ENCODE data around the gene TPH2. TPM values are rescaled to one million over a fixed set of nuclear protein-coding genes. Genes with fewer than 3 reads are reported as not detected.

Gene TPH2
- total RNA-seq, 6 experiments from 2014 or later, result 0.13 TPM; not detected in 5

- H3K27me3 ChIP-seq, result no peaks in the 10 kb centered on the region
- WGBS (ENCODE audit: insufficient coverage, low coverage, low lambda C conversion rate, missing lambda C conversion rate), result 64% methylated on average over 1 of the region's 1 CpG
- ATAC-seq (no peak), DNase-seq (no peak)
- no peak for TF ChIP-seq CTCF (IDR thresholded peaks at IDR 0.05)
- no peak for TF ChIP-seq POLR2A (IDR thresholded peaks at IDR 0.05)
- no peak overlapping the region for H3K27ac ChIP-seq
- no peaks in the 10 kb centered on the region for H3K4me1 ChIP-seq
- H3K4me3 ChIP-seq, result no peak overlapping the region
- H3K9me3 ChIP-seq, result no peaks in the 10 kb centered on the region
- H3K36me3 ChIP-seq, result no peaks in the 10 kb centered on the region
- intact Hi-C loops (cut with DNase I), result no loop called here
These were observed 135.4 kb downstream of the TPH2 start for GRCh38 chr12:72074065-72074464.

- 45% methylated on average over 3 of the region's 3 CpGs for WGBS (ENCODE audit: insufficient coverage, low coverage, low lambda C conversion rate, missing lambda C conversion rate)
- H3K4me1 ChIP-seq, result no peaks in the 10 kb centered on the region
- intact Hi-C loops (cut with DNase I), result no loop called here
- no peaks in the 10 kb centered on the region for H3K36me3 ChIP-seq
- H3K4me3 ChIP-seq, result no peak overlapping the region
- H3K27me3 ChIP-seq, result no peaks in the 10 kb centered on the region
- no peaks in the 10 kb centered on the region for H3K9me3 ChIP-seq
- ATAC-seq (no peak), DNase-seq (no peak)
- no peak overlapping the region for H3K27ac ChIP-seq
- TF ChIP-seq POLR2A (IDR thresholded peaks at IDR 0.05), result no peak
- TF ChIP-seq CTCF (IDR thresholded peaks at IDR 0.05), result no peak
These were observed 136.3 kb downstream of the TPH2 start for GRCh38 chr12:72074956-72075355.

- Histone ChIP-seq H3K9me3 (no peaks in the 10 kb centered on the region), H3K4me1 (no peaks in the 10 kb centered on the region), H3K36me3 (no peaks in the 10 kb centered on the region), H3K27ac (no peak overlapping the region), H3K27me3 (no peaks in the 10 kb centered on the region), H3K4me3 (no peak overlapping the region)
- DNase-seq (no peak), ATAC-seq (no peak)
- 78% methylated on average over 2 of the region's 3 CpGs for WGBS (ENCODE audit: insufficient coverage, low coverage, low lambda C conversion rate, missing lambda C conversion rate)
- TF ChIP-seq CTCF (IDR thresholded peaks at IDR 0.05) (no peak), POLR2A (IDR thresholded peaks at IDR 0.05) (no peak)
- intact Hi-C loops (cut with DNase I), result no loop called here
These were observed 136.8 kb downstream of the TPH2 start for GRCh38 chr12:72075401-72075800.

GRCh38 chr12:72075891-72076557 lies 137.4 kb downstream of the TPH2 start:
- ATAC-seq (no peak), DNase-seq (peak in 1 of 3 donors; percentile 36)
- Histone ChIP-seq H3K9me3 (no peaks in the 10 kb centered on the region), H3K27me3 (no peaks in the 10 kb centered on the region), H3K4me1 (no peaks in the 10 kb centered on the region), H3K27ac (no peak overlapping the region), H3K36me3 (no peaks in the 10 kb centered on the region), H3K4me3 (no peak overlapping the region)
- intact Hi-C loops (cut with DNase I), result no loop called here
- 82% methylated on average over 8 of the region's 9 CpGs for WGBS (ENCODE audit: insufficient coverage, low coverage, low lambda C conversion rate, missing lambda C conversion rate)
- no peak for TF ChIP-seq POLR2A (IDR thresholded peaks at IDR 0.05)
- no peak for TF ChIP-seq CTCF (IDR thresholded peaks at IDR 0.05)

- ATAC-seq, result no peak
- 38% methylated on average over 3 of the region's 3 CpGs for WGBS (ENCODE audit: insufficient coverage, low coverage, low lambda C conversion rate, missing lambda C conversion rate)
- TF ChIP-seq CTCF (IDR thresholded peaks at IDR 0.05), result no peak
- no peak for TF ChIP-seq POLR2A (IDR thresholded peaks at IDR 0.05)
- Histone ChIP-seq H3K27me3 (no peaks in the 10 kb centered on the region), H3K4me3 (no peak overlapping the region), H3K4me1 (no peaks in the 10 kb centered on the region), H3K36me3 (no peaks in the 10 kb centered on the region), H3K27ac (no peak overlapping the region), H3K9me3 (no peaks in the 10 kb centered on the region)
- intact Hi-C loops (cut with DNase I), result no loop called here
- no peak for DNase-seq
These were observed 137.9 kb downstream of the TPH2 start for GRCh38 chr12:72076558-72076915.
